NCI-H128 (cell line): ENCODE data around the gene SREBF1.

ENCODE experiments used
- DNase-seq: peaks from one replicate; lab custom pipeline; 2025; ENCODE audit not compliant: unreplicated experiment; lab: John Stamatoyannopoulos, UW

The SREBF1 gene

DNA sequence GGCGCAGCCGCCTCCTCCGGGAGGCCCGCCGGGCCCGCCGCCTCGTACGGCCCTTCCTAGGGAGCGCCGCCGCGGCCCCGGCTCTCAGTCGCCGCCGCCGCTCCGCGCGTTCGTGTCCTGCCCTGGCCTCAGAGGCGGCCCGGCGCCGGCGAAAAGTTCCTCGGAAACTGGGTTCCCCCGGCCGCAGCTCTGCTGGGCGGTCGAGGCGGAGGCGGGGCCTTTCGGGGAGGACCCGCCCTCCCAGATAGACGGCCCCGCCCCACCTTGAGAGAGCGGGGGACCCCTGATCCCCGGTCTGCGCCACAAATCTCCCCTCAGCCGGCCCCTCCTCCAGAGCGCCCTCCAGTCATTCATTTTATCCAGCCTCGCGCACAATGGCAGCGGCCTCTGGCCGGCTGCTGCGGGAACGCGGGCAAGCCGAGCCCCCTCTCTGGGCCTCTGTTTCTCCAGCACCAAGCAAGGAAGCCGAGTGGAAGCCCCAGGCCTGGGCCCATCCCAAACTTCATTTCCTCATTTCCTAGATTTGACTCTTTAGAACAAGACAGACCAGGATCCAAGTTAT, at the start of gene SREBF1:
Gene SREBF1 (minus strand): TSS at position 169 of the 562 bp plus-strand sequence. CDS start 169 bp downstream, outside the sequence.
- DNase-seq = no peak

GRCh38 chr17:17886226-17886625, 49.4 kb upstream of the SREBF1 start:
- DNase-seq = no peak

GRCh38 chr17:17884391-17885357, 47.9 kb upstream of the SREBF1 start:
- DNase-seq = no peak

- no peak for DNase-seq
Measured at GRCh38 chr17:17883801-17884200, 47.0 kb upstream of the SREBF1 start.

DNA sequence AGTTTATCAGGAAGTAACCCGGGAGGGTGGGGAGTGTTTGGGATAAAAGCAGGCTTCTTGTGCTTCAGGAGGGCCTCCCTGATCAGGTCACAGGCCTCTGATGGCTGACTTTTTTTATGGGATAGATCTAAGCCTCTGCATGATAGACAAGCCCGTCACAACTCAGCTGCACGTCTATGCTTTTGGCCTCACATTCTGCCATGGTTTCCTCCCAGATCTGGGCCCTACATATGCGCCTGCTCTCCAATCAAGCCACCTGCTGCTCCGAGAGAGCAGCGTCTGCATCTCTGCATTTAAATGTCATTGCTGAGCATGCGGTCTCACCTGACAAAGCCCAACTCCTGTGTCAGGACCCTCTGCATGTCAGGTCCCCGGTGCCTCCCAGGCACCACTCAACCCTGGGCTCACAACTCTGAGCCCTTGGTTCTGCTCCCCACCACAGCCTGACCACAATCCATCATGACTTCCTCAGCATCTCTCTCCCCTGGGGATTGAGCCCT, 45.3 kb upstream of the SREBF1 start:
- DNase-seq = no peak

DNA sequence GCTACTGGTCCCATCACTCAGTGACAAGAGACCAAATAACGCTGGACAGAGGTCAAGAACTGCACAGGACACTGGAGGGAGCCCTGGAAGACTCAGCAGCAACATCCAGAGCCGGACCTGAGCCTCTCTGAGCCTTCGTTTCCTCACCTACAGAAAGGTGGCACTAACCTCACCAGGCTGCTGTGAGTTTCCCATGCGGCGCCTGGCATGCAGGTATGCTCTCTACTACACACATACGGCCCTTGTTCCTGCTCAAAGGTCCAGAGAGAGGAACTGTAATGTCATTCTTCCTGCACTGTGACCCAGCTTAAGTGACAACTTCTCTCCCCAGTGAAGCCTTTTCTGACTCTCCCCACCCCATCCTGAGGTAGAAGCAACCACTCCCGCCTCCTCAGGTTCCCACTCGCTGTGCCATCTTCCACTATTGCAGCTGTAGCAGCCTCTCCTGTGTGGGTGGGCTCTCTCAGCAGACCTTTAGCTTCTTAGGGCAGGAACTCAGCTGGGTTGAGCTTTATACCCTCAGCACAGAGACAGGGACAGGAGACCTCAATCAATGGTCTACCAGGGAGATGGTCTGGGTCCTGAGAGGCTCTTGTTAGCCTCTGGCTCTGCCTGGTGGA, 43.9 kb upstream of the SREBF1 start:
- no peak for DNase-seq

DNA sequence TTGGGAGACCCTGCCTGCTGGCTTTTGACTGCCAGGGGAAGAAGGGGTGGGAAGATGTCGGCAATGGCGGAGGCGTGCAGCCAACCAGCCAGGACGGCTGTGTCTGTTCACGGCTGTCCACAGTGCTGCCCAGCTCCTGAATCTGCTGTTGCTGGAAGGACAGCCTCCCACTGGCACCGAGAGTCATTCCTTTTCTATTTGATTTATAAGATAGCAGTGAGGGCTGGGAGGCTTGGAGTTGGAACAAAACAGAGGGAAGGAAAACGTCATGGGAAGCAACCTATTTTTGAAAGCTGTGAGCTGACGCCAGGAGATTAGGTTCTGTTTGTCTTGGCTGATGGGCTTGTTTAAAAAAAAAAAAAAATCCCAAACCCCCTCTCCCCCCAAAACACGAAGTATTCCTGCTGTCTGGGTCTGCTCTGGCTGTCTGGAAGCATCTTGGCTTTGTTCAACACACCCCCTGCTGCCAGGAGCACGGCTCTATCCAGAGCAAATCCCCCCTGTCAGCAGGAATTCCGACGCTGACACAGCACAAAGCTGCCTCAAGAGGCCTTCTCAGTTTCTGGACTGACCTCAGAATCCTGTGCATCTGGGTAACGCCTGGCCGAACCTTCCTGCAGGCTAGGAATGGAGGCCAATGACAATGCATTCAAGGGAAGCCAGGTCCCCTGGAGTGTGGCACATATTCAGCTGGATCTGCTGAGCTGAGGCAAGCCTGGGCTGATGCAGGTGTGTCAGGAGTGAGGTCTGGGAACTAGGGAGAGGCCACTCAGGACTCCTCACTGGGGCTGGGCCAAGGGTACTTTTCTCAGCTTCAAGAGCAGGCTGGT, 41.0 kb upstream of the SREBF1 start:
- DNase-seq = peak; percentile 12

GRCh38 chr17:17876959-17877528, 40.3 kb upstream of the SREBF1 start:
- no peak for DNase-seq

- no peak for DNase-seq
Measured at GRCh38 chr17:17874478-17874877, 37.7 kb upstream of the SREBF1 start.

DNA sequence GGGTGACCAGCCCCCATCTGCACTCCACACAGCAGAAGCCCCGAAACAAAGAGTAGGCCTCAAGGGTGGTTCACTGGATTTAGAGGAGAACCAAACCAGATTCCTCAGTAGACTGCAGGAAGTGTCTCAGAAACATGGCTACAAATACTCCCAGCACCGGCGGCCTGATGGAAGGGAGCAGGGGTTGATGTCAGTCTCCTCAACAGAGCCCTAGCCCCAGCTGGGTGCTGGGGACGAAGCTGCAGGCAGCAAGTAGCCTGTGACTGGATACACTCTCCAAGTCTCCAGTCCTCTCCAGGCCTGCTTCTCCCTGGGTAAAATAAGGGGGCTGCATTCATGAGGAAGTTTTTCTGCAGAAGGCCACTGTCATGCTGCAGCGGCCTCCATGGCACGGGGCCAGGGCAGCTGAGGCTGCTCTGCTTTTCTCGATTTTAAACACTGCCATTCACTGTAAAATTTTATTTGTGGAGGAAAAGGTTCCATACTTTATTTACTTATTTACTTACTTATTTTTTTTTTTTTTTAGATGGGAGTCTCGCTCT, 36.7 kb upstream of the SREBF1 start:
- DNase-seq = no peak

GRCh38 chr17:17872547-17873345, 36.0 kb upstream of the SREBF1 start:
- DNase-seq = no peak

GRCh38 chr17:17871913-17872312, 35.1 kb upstream of the SREBF1 start:
- no peak for DNase-seq

GRCh38 chr17:17870247-17870646, 33.5 kb upstream of the SREBF1 start:
- DNase-seq = no peak

- no peak for DNase-seq
Measured at GRCh38 chr17:17868641-17869522, 32.1 kb upstream of the SREBF1 start.

- DNase-seq = no peak
Measured at GRCh38 chr17:17866897-17867296, 30.1 kb upstream of the SREBF1 start.

- DNase-seq = no peak
Measured at GRCh38 chr17:17866425-17866824, 29.6 kb upstream of the SREBF1 start.

DNA sequence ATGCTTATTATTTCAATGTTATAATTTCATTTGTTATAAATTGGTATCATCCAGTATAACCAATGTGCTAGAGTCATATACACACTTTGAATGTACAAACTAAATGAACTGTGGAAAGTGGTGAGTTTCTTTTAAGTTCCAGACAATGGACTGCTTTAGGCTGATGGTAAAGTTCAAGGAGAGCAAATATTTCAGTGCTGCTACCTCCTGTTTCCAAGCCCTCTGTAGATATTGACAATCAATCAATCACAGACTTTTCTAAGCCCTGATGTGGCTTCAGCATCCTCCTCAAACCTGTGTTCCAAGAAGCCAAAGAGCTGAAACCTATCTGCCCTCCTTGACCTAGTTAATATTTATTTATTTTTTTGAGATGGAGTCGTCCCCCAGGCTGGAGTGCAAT, 28.2 kb upstream of the SREBF1 start:
- no peak for DNase-seq

- DNase-seq = no peak
Measured at GRCh38 chr17:17860766-17861107, 24.0 kb upstream of the SREBF1 start.
